HG02981 (cell line): ENCODE results near the gene AUH.

ENCODE experiments used
- ATAC-seq: cut with Tn5 transposase; IDR thresholded peaks from one replicate; pipeline ENCODE4 v1.9.1; 2021; ENCODE audit warnings: mild to moderate bottlenecking, moderate library complexity; ENCODE audit not compliant: unreplicated experiment

The AUH gene

GRCh38 chr9:91178281-91179236, 183.2 kb downstream of the AUH start:
- ATAC-seq = no peak

- ATAC-seq = no peak
These were observed 183.9 kb downstream of the AUH start for GRCh38 chr9:91177661-91178280.

- no peak for ATAC-seq
These were observed 184.6 kb downstream of the AUH start for GRCh38 chr9:91177081-91177480.

- ATAC-seq = no peak
These were observed 185.3 kb downstream of the AUH start for GRCh38 chr9:91176426-91176825.

- ATAC-seq = no peak
These were observed 186.9 kb downstream of the AUH start for GRCh38 chr9:91174772-91175171.

- ATAC-seq = no peak
These were observed 189.4 kb downstream of the AUH start for GRCh38 chr9:91172329-91172728.

GRCh38 chr9:91170951-91171350, 190.8 kb downstream of the AUH start:
- ATAC-seq = no peak

- no peak for ATAC-seq
These were observed 194.8 kb downstream of the AUH start for GRCh38 chr9:91166796-91167366.

- no peak for ATAC-seq
These were observed 196.8 kb downstream of the AUH start for GRCh38 chr9:91164724-91165520.
